ENCODE data around the gene KLF11. TPM values are rescaled to one million over a fixed set of nuclear protein-coding genes. Genes with fewer than 3 reads are reported as not detected.

KLF11 gene
- total RNA-seq, 2 donors from 2014 or later, result 18.8 to 30.6 TPM

DNA sequence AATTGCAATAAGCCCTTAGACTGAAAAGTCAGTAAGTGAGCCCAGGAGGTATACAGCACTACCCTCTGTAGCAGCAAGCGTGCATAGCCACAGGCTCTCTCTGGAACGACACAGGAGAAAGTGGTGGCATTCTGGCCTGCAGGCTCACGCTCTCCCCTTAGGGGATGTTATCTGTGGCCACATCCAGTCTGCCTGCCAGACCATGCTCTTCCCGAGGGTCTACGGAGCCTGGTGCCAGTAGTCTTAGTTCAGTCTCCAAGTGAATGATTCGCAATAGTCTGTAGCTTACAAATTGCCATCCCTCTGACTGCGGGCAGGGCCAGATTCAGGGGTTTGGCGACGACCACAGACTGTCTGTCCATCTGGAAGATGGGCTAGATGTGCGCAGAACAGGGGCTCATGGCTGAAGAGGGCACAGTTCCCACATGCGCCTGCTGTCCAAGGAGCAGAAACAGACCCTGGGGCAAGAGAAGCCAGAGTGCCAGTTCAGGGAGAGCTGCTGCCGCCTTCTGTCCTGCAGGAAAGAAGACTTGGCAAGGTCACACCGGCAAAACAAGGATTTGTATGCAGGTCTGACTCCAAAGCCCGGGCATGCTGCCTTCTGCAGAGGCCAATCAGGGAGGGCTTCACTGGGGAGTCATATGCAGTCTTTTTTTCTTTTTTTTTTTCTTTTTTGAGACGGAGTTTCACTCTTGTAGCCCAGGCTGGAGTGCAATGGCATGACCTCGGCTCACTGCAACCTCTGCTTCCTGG, 3.5 kb upstream of the KLF11 start:
- peaks cover 0 to 75% of the 10 kb centered on the region in 2 donors for H3K4me1 ChIP-seq

DNA sequence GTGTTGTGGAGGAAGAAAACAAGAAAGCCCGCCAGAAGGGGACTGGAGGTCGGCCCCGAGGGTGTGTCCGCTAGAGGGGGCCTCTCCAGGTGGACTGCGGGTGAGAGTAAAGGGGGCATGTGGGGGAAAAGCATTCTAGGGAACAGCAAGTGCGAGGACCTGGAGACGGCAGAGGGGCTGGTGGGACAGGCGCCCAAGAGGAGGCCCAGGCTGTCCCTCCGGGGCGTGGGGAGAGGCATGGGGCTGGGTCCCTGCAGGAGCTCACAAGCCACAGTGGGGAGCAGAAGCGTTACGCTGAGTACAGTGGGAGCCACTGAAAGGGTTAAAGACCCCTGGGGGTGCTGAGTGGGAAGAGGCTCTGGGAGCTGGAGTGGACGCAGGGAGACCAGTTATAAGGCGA, 1.6 kb upstream of the KLF11 start:
- H3K27me3 ChIP-seq, result no peaks in the 10 kb centered on the region
- DNase-seq (ENCODE audit: low spot score), result no peak
- no peaks in the 10 kb centered on the region for H3K9me3 ChIP-seq
- peaks cover 0 to 75% of the 10 kb centered on the region in 2 donors for H3K4me1 ChIP-seq
- H3K36me3 ChIP-seq, result peaks cover 8% of the 10 kb centered on the region
- TF ChIP-seq, protein P1, sequence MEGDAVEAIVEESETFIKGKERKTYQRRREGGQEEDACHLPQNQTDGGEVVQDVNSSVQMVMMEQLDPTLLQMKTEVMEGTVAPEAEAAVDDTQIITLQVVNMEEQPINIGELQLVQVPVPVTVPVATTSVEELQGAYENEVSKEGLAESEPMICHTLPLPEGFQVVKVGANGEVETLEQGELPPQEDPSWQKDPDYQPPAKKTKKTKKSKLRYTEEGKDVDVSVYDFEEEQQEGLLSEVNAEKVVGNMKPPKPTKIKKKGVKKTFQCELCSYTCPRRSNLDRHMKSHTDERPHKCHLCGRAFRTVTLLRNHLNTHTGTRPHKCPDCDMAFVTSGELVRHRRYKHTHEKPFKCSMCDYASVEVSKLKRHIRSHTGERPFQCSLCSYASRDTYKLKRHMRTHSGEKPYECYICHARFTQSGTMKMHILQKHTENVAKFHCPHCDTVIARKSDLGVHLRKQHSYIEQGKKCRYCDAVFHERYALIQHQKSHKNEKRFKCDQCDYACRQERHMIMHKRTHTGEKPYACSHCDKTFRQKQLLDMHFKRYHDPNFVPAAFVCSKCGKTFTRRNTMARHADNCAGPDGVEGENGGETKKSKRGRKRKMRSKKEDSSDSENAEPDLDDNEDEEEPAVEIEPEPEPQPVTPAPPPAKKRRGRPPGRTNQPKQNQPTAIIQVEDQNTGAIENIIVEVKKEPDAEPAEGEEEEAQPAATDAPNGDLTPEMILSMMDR (IDR thresholded peaks at IDR 0.05), result no peak
- H3K27ac ChIP-seq, result peak overlapping the region; percentile 90 to 97
- H3K4me3 ChIP-seq, result no peak overlapping the region

More for the DNA sequence above, 3.5 kb upstream of the KLF11 start:
- no peaks in the 10 kb centered on the region for H3K27me3 ChIP-seq
- H3K9me3 ChIP-seq, result no peaks in the 10 kb centered on the region
- DNase-seq (ENCODE audit: low spot score), result no peak
- no peaks in the 10 kb centered on the region for H3K36me3 ChIP-seq
- TF ChIP-seq, protein P1 (IDR thresholded peaks at IDR 0.05), result peak in 1 of 2 donors; percentile 11
- H3K4me3 ChIP-seq, result no peak overlapping the region
- H3K27ac ChIP-seq, result peak overlapping the region; percentile 90 to 97

DNA sequence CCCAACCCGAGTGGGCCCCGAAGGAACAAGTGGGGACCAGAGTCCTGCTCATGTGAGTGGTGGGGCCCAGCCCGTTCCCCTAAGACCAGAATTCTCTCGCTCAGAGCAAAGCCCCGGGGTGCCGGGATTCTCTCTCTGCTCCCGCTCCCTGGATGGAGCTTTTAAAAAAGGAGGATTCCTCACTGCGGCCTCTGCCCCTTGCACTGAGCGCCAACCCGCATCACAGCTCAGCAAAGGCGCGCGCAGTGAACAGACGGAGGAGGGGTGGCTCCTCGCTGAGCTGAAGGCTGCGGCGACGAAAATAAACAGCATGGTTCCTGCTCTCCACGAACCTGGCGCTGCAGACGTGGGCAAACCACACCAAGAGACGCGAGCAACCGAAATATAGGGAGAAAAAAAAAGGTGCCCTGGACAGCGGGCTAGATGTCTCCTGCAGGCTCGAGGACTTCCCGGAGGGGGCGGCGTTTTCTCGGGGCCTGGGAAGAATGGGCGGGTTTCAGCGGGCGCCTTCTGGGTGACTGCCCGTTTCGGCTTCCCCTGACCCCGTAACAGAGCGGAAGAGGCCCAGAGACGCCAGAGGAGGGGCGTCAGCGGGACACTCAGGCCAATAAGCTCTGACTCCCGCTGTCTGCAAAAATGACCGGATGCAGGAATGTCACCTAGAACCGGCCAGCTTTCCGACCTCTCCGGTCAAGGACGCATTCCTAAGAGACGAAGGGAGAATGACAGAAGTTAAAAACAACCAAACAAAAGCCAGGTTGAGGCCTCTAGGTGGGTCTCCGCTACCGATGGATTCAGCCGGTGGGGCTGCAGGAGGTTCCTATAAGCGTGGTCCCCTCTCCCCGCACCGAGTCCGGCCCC, 819 bp upstream of the KLF11 start:
- Histone ChIP-seq H3K4me3 (peak overlapping the region; percentile 36 to 51), H3K4me1 (peaks cover 0 to 73% of the 10 kb centered on the region in 2 donors), H3K9me3 (no peaks in the 10 kb centered on the region), H3K27me3 (no peaks in the 10 kb centered on the region), H3K27ac (peak overlapping the region; percentile 90 to 97), H3K36me3 (peaks cover 16% of the 10 kb centered on the region)
- peak; percentile 95 for DNase-seq (ENCODE audit: low spot score)
- TF ChIP-seq, protein P1 (IDR thresholded peaks at IDR 0.05), result peak in 1 of 2 donors; percentile 30

DNA sequence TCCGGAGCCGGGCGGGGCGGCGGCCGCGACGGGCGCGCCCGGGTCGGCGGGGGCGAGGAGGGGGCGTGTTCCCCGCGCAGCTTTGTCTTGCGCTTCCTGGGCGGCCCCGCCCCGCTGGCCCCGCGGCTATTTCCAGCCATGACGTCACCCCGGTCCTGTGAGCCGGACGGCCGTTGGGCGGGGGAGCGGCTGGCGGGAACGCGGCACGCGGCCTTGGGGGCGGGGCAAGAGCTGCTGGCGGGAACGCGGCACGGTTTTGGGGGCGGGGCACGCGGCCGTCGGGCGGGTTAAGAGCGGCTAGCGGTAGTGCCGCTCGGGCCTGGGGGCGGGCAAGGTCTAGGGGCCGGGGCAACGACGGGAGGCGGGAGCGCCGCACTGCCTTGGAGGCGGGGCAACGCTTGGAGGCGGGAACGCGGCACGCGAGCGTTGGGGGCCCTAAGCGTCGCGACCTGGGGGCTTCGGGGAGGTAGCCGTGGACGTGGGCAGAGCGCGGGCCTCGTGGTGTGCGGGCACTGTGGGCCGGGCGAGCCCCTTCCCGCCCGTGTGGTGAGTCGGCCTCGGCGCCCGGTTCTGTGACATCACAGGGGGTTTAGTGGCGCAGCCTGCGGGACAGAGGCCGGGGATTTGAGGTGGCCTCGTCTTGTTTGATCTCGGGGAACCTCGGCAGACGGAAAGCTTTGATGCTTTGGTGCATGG, 704 bp downstream of the KLF11 start:
- Histone ChIP-seq H3K27ac (peak overlapping the region; percentile 95 to 99), H3K4me3 (peak overlapping the region; percentile 64 to 78), H3K9me3 (no peaks in the 10 kb centered on the region), H3K36me3 (peaks cover 31% of the 10 kb centered on the region), H3K27me3 (no peaks in the 10 kb centered on the region), H3K4me1 (peaks cover 0 to 76% of the 10 kb centered on the region in 2 donors)
- peak; percentile 98 for DNase-seq (ENCODE audit: low spot score)
- TF ChIP-seq, protein P1 (IDR thresholded peaks at IDR 0.05), result no peak

DNA sequence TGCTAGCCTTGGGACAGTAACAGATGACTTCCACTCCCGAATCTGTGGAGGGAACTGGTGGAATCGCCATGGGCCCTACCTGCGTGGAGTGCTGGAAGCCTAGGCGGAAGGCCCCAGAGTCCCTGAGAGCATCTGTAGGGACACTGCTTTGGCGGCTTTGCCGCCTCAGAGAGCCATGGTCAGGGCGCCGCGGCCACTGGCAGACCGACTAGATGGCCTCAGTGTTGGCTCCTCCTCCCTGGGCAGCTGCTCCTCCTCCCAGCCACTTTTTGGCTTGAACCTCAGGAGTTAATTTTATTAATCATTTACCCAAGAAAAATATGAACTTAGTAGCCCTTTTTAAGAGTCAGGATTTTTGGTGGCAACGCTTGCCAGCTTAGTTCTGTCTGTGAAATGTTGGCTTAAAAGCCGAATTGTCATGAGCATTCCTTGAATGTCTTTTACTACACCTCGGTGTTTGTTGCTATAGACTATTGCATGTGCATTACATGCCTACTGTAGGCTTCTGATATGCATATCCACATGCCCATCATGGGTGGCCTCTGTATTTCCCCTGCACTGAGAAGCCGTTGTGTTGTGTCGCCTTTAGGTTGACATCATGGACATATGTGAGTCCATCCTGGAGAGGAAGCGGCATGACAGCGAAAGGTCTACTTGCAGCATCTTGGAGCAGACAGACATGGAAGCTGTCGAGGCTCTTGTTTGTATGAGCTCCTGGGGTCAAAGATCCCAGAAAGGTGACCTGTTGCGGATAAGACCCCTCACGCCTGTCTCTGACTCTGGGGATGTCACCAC, 2.4 kb downstream of the KLF11 start:
- no peak for DNase-seq (ENCODE audit: low spot score)
- H3K27me3 ChIP-seq, result no peaks in the 10 kb centered on the region
- no peak overlapping the region for H3K4me3 ChIP-seq

More for the DNA sequence above, 2.4 kb downstream of the KLF11 start:
- TF ChIP-seq, protein P1 (IDR thresholded peaks at IDR 0.05), result no peak
- peaks cover 43% of the 10 kb centered on the region for H3K36me3 ChIP-seq
- peaks cover 0 to 70% of the 10 kb centered on the region in 2 donors for H3K4me1 ChIP-seq
- H3K27ac ChIP-seq, result peak overlapping the region; percentile 95 to 99
- no peaks in the 10 kb centered on the region for H3K9me3 ChIP-seq
